Thyroid gland (tissue), 4 donors: Measurements from ENCODE around the gene TTLL8. TPM values are rescaled to one million over a fixed set of nuclear protein-coding genes. Genes with fewer than 3 reads are reported as not detected.

Experiments used
- DNase-seq, 2 donors: peaks; one replicate each; pipeline ENCODE4 v3.0.0-alpha.2; 2019
- H3K27ac ChIP-seq, 3 donors: fragments of 200-600 bp; sonication (generic); 1 replicate in 2 of 3; 2 replicates in 1 of 3; pipeline ENCODE4 v1.5.1; 2016 to 2019; ENCODE audit warnings: mild to moderate bottlenecking in 1 of 3, moderate library complexity in 1 of 3
- H3K27me3 ChIP-seq: fragments of 200-600 bp; sonication (generic); one replicate; pipeline ENCODE4 v1.5.1; 2019
- H3K36me3 ChIP-seq, 2 donors: fragments of 200-600 bp; sonication (generic); one replicate each; pipeline ENCODE4 v1.5.1; 2016 to 2019
- H3K4me1 ChIP-seq, 2 donors: fragments of 200-600 bp; sonication (generic); one replicate each; pipeline ENCODE4 v1.5.1; 2017 to 2019
- H3K4me3 ChIP-seq, 3 donors: fragments of 200-600 bp; sonication (generic); replicated peaks in 1 of 3; 1 replicate in 2 of 3; 2 replicates in 1 of 3; pipeline ENCODE4 v1.5.1; 2016; ENCODE audit warnings: mild to moderate bottlenecking in 1 of 3
- H3K9me3 ChIP-seq: fragments of 200-600 bp; sonication (generic); one replicate; pipeline ENCODE4 v1.5.1; 2017
- CTCF ChIP-seq, 6 experiments: fragments of 200-600 bp in 3 of 6; fragments of 450-650 bp in 3 of 6; sonication (generic) in 3 of 6; IDR thresholded peaks; one replicate each; pipeline ENCODE4 v1.5.1; 2016 to 2019; ENCODE audit warnings: antibody characterized with exemption in 6 of 6, mild to moderate bottlenecking in 2 of 6, inconsistent platforms in 1 of 6, moderate library complexity in 1 of 6
- POLR2A ChIP-seq, 2 donors: fragments of 450-650 bp; IDR thresholded peaks; one replicate each; pipeline ENCODE4 v1.6.1; 2017; ENCODE audit warnings: antibody characterized with exemption in 2 of 2, mild to moderate bottlenecking in 2 of 2, moderate library complexity in 1 of 2
- WGBS, 2 donors: methylation state at CpG; one replicate each; pipeline ENCODE4 v1.1.5; 2017; 5-methylcytosine and 5-hydroxymethylcytosine counted together
- intact Hi-C: fragments of 100-400 bp; cut with DNase I; formaldehyde crosslinking; loops from one replicate; pipeline ENCODE4 v1.15.1; 2023
- total RNA-seq, 4 donors: library from RNA; depleted of rRNA; stranded (reverse); fragments of >200 nt; gene quantifications; one replicate each; pipeline ENCODE4 v1.2.3, GENCODE V29; 2016

The TTLL8 gene
- not detected for total RNA-seq

GRCh38 chr22:50058061-50058905, at the start of gene TTLL8:
Gene TTLL8 (minus strand): TSS chr22:50058298.
- intact Hi-C loops, result no loop called here
- Histone ChIP-seq H3K27me3 (no peaks in the 10 kb centered on the region), H3K4me3 (peak within 1 kb of the TSS in 1 of 3 donors; percentile 23), H3K36me3 (no peaks in the 10 kb centered on the region), H3K27ac (no peak within 1 kb of the TSS), H3K4me1 (peaks cover 12 to 16% of the 10 kb centered on the region in 2 donors), H3K9me3 (no peaks in the 10 kb centered on the region)
- TF ChIP-seq POLR2A (IDR thresholded peaks at IDR 0.05), result no peak
- TF ChIP-seq CTCF (IDR thresholded peaks at IDR 0.05), result no peak
- 28 to 47% methylated on average over 19 to 33 of the region's 102 CpGs for WGBS, 2 donors
- DNase-seq, result no peak

- WGBS, 2 donors, result 81 to 84% methylated on average over 9 of the region's 9 CpGs
- intact Hi-C loops, result no loop called here
Observed at GRCh38 chr22:50107529-50107928, 49.4 kb upstream of the TTLL8 start.

GRCh38 chr22:50105208-50106100, 47.4 kb upstream of the TTLL8 start:
- TF ChIP-seq POLR2A (IDR thresholded peaks at IDR 0.05) (no peak), CTCF (IDR thresholded peaks at IDR 0.05) (no peak)
- no peak for DNase-seq
- intact Hi-C loops, result no loop called here
- WGBS, 2 donors, result 63 to 69% methylated on average over 9 of the region's 9 CpGs
- H3K4me3 ChIP-seq, result no peak overlapping the region
- H3K27ac ChIP-seq, result no peak overlapping the region
- no peaks in the 10 kb centered on the region for H3K36me3 ChIP-seq
- no peaks in the 10 kb centered on the region for H3K27me3 ChIP-seq
- no peaks in the 10 kb centered on the region for H3K4me1 ChIP-seq
- H3K9me3 ChIP-seq, result no peaks in the 10 kb centered on the region

More at GRCh38 chr22:50107529-50107928, 49.4 kb upstream of the TTLL8 start:
- H3K9me3 ChIP-seq, result no peaks in the 10 kb centered on the region
- DNase-seq, result no peak
- H3K36me3 ChIP-seq, result no peaks in the 10 kb centered on the region
- no peak for TF ChIP-seq CTCF (IDR thresholded peaks at IDR 0.05)
- no peak for TF ChIP-seq POLR2A (IDR thresholded peaks at IDR 0.05)
- no peaks in the 10 kb centered on the region for H3K27me3 ChIP-seq
- H3K27ac ChIP-seq, result no peak overlapping the region
- peaks cover 0 to 3% of the 10 kb centered on the region in 2 donors for H3K4me1 ChIP-seq
- H3K4me3 ChIP-seq, result no peak overlapping the region

GRCh38 chr22:50104141-50104544, 46.0 kb upstream of the TTLL8 start:
- H3K36me3 ChIP-seq, result no peaks in the 10 kb centered on the region
- no peaks in the 10 kb centered on the region for H3K9me3 ChIP-seq
- TF ChIP-seq POLR2A (IDR thresholded peaks at IDR 0.05), result no peak
- no peak for TF ChIP-seq CTCF (IDR thresholded peaks at IDR 0.05)
- H3K4me1 ChIP-seq, result no peaks in the 10 kb centered on the region
- WGBS, 2 donors, result 82 to 87% methylated on average over 6 of the region's 6 CpGs
- H3K27ac ChIP-seq, result no peak overlapping the region
- H3K4me3 ChIP-seq, result no peak overlapping the region
- no peaks in the 10 kb centered on the region for H3K27me3 ChIP-seq
- no peak for DNase-seq
- intact Hi-C loops, result no loop called here
